ENCODE results near the gene APC2. TPM values are rescaled to one million over a fixed set of nuclear protein-coding genes. Genes with fewer than 3 reads are reported as not detected.
A peak's percentile ranks its signal among the peaks of the same experiment; 100 is the strongest.

The APC2 gene
- total and polyA plus RNA-seq, 5 donors from 2014 or later = 0.06 to 0.25 (median 0.07) TPM; not detected in 2

- DNase-seq = peak in 2 of 3 donors; percentile 40 to 51
- peaks cover 5% of the 10 kb centered on the region for H3K27me3 Mint-ChIP-seq
- H3K4me1 Mint-ChIP-seq = peaks cover 0 to 4% (median 0%) of the 10 kb centered on the region in 4 donors
- Histone ChIP-seq H3K4me1 (ENCODE audit: control insufficient read depth, insufficient read depth, low read length, poor library complexity, severe bottlenecking) (peaks cover 41% of the 10 kb centered on the region), H3K27me3 (ENCODE audit: control insufficient read depth, insufficient read depth, low read length) (no peaks in the 10 kb centered on the region), H3K4me3 (ENCODE audit: low read depth, low read length) (no peak overlapping the region), H3K27ac (ENCODE audit: insufficient read depth, low read length, poor library complexity, severe bottlenecking) (no peak overlapping the region), H3K9me3 (ENCODE audit: control insufficient read depth in 2 of 2, low read length in 2 of 2) (no peaks in the 10 kb centered on the region), H3K36me3 (ENCODE audit: control insufficient read depth, insufficient read depth, low read length) (peaks cover 4% of the 10 kb centered on the region)
- no peaks in the 10 kb centered on the region for H3K36me3 Mint-ChIP-seq
- no peaks in the 10 kb centered on the region for H3K9me3 Mint-ChIP-seq
- H3K27ac Mint-ChIP-seq = no peak overlapping the region
- peak in 1 of 2 donors; percentile 13 for ATAC-seq (ENCODE audit: low read depth in 2 of 2)
- no peak overlapping the region for H3K4me3 Mint-ChIP-seq
Measured at GRCh38 chr19:1465191-1466016, 15.5 kb downstream of the APC2 start.

- Histone ChIP-seq H3K27ac (ENCODE audit: insufficient read depth, low read length, poor library complexity, severe bottlenecking) (no peak overlapping the region), H3K27me3 (ENCODE audit: control insufficient read depth, insufficient read depth, low read length) (no peaks in the 10 kb centered on the region), H3K36me3 (ENCODE audit: control insufficient read depth, insufficient read depth, low read length) (no peaks in the 10 kb centered on the region), H3K4me3 (ENCODE audit: low read depth, low read length) (no peak overlapping the region), H3K9me3 (ENCODE audit: control insufficient read depth in 2 of 2, low read length in 2 of 2) (no peaks in the 10 kb centered on the region), H3K4me1 (ENCODE audit: control insufficient read depth, insufficient read depth, low read length, poor library complexity, severe bottlenecking) (peaks cover 47% of the 10 kb centered on the region)
- no peak overlapping the region for H3K27ac Mint-ChIP-seq
- H3K4me1 Mint-ChIP-seq = peaks cover 0 to 4% (median 0%) of the 10 kb centered on the region in 4 donors
- DNase-seq = no peak
- H3K4me3 Mint-ChIP-seq = no peak overlapping the region
- no peaks in the 10 kb centered on the region for H3K9me3 Mint-ChIP-seq
- ATAC-seq (ENCODE audit: low read depth in 2 of 2) = no peak
- no peaks in the 10 kb centered on the region for H3K36me3 Mint-ChIP-seq
- H3K27me3 Mint-ChIP-seq = peaks cover 5% of the 10 kb centered on the region
Measured at GRCh38 chr19:1466018-1466460, 16.1 kb downstream of the APC2 start.

- Mint-ChIP-seq H3K36me3 (no peaks in the 10 kb centered on the region), H3K27ac (no peak overlapping the region), H3K27me3 (peaks cover 5% of the 10 kb centered on the region), H3K4me3 (no peak overlapping the region), H3K9me3 (no peaks in the 10 kb centered on the region), H3K4me1 (peaks cover 0 to 9% (median 0%) of the 10 kb centered on the region in 4 donors)
- no peak for DNase-seq
- H3K36me3 ChIP-seq (ENCODE audit: control insufficient read depth, insufficient read depth, low read length) = no peaks in the 10 kb centered on the region
- no peak overlapping the region for H3K4me3 ChIP-seq (ENCODE audit: low read depth, low read length)
- no peak for ATAC-seq (ENCODE audit: low read depth in 2 of 2)
- H3K9me3 ChIP-seq (ENCODE audit: control insufficient read depth in 2 of 2, low read length in 2 of 2) = no peaks in the 10 kb centered on the region
- no peaks in the 10 kb centered on the region for H3K27me3 ChIP-seq (ENCODE audit: control insufficient read depth, insufficient read depth, low read length)
- H3K4me1 ChIP-seq (ENCODE audit: control insufficient read depth, insufficient read depth, low read length, poor library complexity, severe bottlenecking) = peaks cover 53% of the 10 kb centered on the region
- no peak overlapping the region for H3K27ac ChIP-seq (ENCODE audit: insufficient read depth, low read length, poor library complexity, severe bottlenecking)
Measured at GRCh38 chr19:1466461-1467214, 16.7 kb downstream of the APC2 start.

GRCh38 chr19:1467215-1467489 lies 17.2 kb downstream of the APC2 start:
- Mint-ChIP-seq H3K9me3 (no peaks in the 10 kb centered on the region), H3K4me1 (peaks cover 0 to 14% (median 0%) of the 10 kb centered on the region in 4 donors), H3K36me3 (no peaks in the 10 kb centered on the region), H3K27ac (no peak overlapping the region), H3K4me3 (no peak overlapping the region), H3K27me3 (peaks cover 5% of the 10 kb centered on the region)
- ATAC-seq (ENCODE audit: low read depth in 2 of 2) (no peak), DNase-seq (no peak)
- peaks cover 56% of the 10 kb centered on the region for H3K4me1 ChIP-seq (ENCODE audit: control insufficient read depth, insufficient read depth, low read length, poor library complexity, severe bottlenecking)
- H3K9me3 ChIP-seq (ENCODE audit: control insufficient read depth in 2 of 2, low read length in 2 of 2) = no peaks in the 10 kb centered on the region
- no peak overlapping the region for H3K27ac ChIP-seq (ENCODE audit: insufficient read depth, low read length, poor library complexity, severe bottlenecking)
- no peak overlapping the region for H3K4me3 ChIP-seq (ENCODE audit: low read depth, low read length)
- no peaks in the 10 kb centered on the region for H3K36me3 ChIP-seq (ENCODE audit: control insufficient read depth, insufficient read depth, low read length)
- no peaks in the 10 kb centered on the region for H3K27me3 ChIP-seq (ENCODE audit: control insufficient read depth, insufficient read depth, low read length)

GRCh38 chr19:1467490-1468273 lies 17.8 kb downstream of the APC2 start:
- Histone ChIP-seq H3K36me3 (ENCODE audit: control insufficient read depth, insufficient read depth, low read length) (no peaks in the 10 kb centered on the region), H3K4me1 (ENCODE audit: control insufficient read depth, insufficient read depth, low read length, poor library complexity, severe bottlenecking) (peaks cover 56% of the 10 kb centered on the region), H3K27ac (ENCODE audit: insufficient read depth, low read length, poor library complexity, severe bottlenecking) (no peak overlapping the region), H3K9me3 (ENCODE audit: control insufficient read depth in 2 of 2, low read length in 2 of 2) (no peaks in the 10 kb centered on the region), H3K27me3 (ENCODE audit: control insufficient read depth, insufficient read depth, low read length) (no peaks in the 10 kb centered on the region), H3K4me3 (ENCODE audit: low read depth, low read length) (no peak overlapping the region)
- H3K4me3 Mint-ChIP-seq = no peak overlapping the region
- no peaks in the 10 kb centered on the region for H3K9me3 Mint-ChIP-seq
- H3K27ac Mint-ChIP-seq = no peak overlapping the region
- DNase-seq (no peak), ATAC-seq (ENCODE audit: low read depth in 2 of 2) (no peak)
- H3K36me3 Mint-ChIP-seq = no peaks in the 10 kb centered on the region
- peaks cover 0 to 17% (median 0%) of the 10 kb centered on the region in 4 donors for H3K4me1 Mint-ChIP-seq
- peaks cover 5% of the 10 kb centered on the region for H3K27me3 Mint-ChIP-seq

- H3K27me3 ChIP-seq (ENCODE audit: control insufficient read depth, insufficient read depth, low read length) = no peaks in the 10 kb centered on the region
- H3K27me3 Mint-ChIP-seq = peaks cover 5% of the 10 kb centered on the region
- DNase-seq = no peak
- no peak overlapping the region for H3K4me3 ChIP-seq (ENCODE audit: low read depth, low read length)
- no peak overlapping the region for H3K27ac ChIP-seq (ENCODE audit: insufficient read depth, low read length, poor library complexity, severe bottlenecking)
- H3K27ac Mint-ChIP-seq = no peak overlapping the region
- peaks cover 56% of the 10 kb centered on the region for H3K4me1 ChIP-seq (ENCODE audit: control insufficient read depth, insufficient read depth, low read length, poor library complexity, severe bottlenecking)
- ATAC-seq (ENCODE audit: low read depth in 2 of 2) = no peak
- H3K9me3 ChIP-seq (ENCODE audit: control insufficient read depth in 2 of 2, low read length in 2 of 2) = no peaks in the 10 kb centered on the region
- no peaks in the 10 kb centered on the region for H3K36me3 ChIP-seq (ENCODE audit: control insufficient read depth, insufficient read depth, low read length)
- H3K4me3 Mint-ChIP-seq = peak overlapping the region in 3 of 4 donors; percentile 63 to 75 (median 66)
- H3K9me3 Mint-ChIP-seq = peaks cover 0 to 2% (median 0%) of the 10 kb centered on the region in 7 donors
- peaks cover 0 to 21% (median 1%) of the 10 kb centered on the region in 4 donors for H3K4me1 Mint-ChIP-seq
- H3K36me3 Mint-ChIP-seq = no peaks in the 10 kb centered on the region
Measured at GRCh38 chr19:1468274-1468820, 18.4 kb downstream of the APC2 start.

- peak in 1 of 3 donors; percentile 29 for DNase-seq
- Histone ChIP-seq H3K4me3 (ENCODE audit: low read depth, low read length) (no peak overlapping the region), H3K27ac (ENCODE audit: insufficient read depth, low read length, poor library complexity, severe bottlenecking) (no peak overlapping the region), H3K9me3 (ENCODE audit: control insufficient read depth in 2 of 2, low read length in 2 of 2) (no peaks in the 10 kb centered on the region), H3K27me3 (ENCODE audit: control insufficient read depth, insufficient read depth, low read length) (no peaks in the 10 kb centered on the region), H3K36me3 (ENCODE audit: control insufficient read depth, insufficient read depth, low read length) (no peaks in the 10 kb centered on the region), H3K4me1 (ENCODE audit: control insufficient read depth, insufficient read depth, low read length, poor library complexity, severe bottlenecking) (peaks cover 56% of the 10 kb centered on the region)
- H3K27me3 Mint-ChIP-seq = peaks cover 5% of the 10 kb centered on the region
- peaks cover 0 to 2% (median 0%) of the 10 kb centered on the region in 7 donors for H3K9me3 Mint-ChIP-seq
- no peak for ATAC-seq (ENCODE audit: low read depth in 2 of 2)
- H3K36me3 Mint-ChIP-seq = no peaks in the 10 kb centered on the region
- H3K4me3 Mint-ChIP-seq = peak overlapping the region in 3 of 4 donors; percentile 21 to 68 (median 26)
- H3K4me1 Mint-ChIP-seq = peaks cover 0 to 21% (median 1%) of the 10 kb centered on the region in 4 donors
- H3K27ac Mint-ChIP-seq = no peak overlapping the region
Measured at GRCh38 chr19:1468821-1469254, 18.9 kb downstream of the APC2 start.
